IPS DF 19.7 (cell line): ENCODE results near the gene TRAF3.
"Not testable (repeated sequence)": the region's sequence is repeated elsewhere in the genome, so short reads cannot be mapped to it uniquely, and the experiment has no call there.

ENCODE experiments used
- DNase-seq: peaks from one replicate; pipeline ENCODE4 v3.0.0-alpha.2; 2013; ENCODE audit warnings: low read depth, low spot score

Gene TRAF3

DNA sequence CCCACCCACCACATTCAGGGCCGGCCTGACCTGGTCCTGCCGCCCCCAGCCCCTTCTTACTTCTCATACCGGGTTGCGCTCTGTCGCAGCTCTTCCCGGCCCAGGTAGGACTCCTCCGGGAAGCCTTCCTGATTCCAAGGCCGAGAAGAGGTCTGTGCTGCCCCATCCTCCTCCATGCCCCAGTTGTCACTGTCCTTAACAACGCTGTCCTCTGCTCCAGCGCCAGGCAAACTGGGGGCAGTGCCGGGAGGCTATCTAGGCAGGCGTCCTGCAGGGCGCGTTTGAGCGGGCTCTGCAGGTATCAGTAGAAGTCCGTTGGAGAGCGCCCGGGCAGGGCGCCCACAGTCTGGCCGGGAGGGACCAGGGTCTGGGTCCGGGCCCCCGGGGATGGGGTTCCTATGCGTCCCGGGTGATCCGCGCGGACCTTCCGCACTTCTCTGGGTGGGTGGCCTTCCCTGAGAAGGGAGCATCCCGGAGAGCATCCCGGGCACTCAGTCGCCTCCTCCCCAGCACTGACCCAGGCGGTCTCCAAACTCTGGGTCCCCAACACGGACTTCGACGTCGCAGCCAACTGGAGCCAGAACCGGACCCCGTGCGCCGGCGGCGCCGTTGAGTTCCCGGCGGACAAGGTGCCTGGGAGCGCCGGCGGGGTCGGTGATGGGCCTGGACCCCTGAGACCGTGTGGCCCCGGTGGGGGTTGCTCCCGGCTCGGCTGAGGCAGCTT is 146.1 kb downstream of the TRAF3 start:
- no peak for DNase-seq

DNA sequence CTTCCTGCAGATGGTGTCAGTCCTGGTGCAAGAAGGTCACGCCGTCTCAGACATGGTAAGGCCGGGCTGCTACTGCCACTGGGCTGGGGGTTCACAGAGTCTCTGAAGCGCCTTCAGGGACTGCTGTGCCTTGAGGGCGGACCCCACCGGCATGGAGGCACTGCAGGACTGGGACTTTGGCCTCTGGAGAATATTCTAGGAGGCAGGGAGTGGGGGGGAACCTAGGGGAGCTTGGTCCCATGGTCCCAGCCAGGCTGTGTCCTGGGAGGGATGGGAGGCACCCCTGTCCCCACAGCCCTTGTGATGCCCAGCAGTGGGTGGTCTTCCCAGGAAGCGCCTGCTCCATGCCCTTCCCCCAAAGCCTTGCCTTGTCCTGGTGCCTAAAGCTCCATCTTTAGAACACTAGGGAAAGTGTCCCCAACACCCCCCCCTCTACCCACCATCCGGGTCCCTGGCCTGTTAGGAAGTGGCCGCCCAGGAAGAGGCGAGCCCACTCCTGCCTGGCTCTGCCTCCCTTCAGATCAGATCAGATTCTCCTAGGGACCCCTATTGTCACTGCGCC is 146.8 kb downstream of the TRAF3 start:
- no peak for DNase-seq

DNA sequence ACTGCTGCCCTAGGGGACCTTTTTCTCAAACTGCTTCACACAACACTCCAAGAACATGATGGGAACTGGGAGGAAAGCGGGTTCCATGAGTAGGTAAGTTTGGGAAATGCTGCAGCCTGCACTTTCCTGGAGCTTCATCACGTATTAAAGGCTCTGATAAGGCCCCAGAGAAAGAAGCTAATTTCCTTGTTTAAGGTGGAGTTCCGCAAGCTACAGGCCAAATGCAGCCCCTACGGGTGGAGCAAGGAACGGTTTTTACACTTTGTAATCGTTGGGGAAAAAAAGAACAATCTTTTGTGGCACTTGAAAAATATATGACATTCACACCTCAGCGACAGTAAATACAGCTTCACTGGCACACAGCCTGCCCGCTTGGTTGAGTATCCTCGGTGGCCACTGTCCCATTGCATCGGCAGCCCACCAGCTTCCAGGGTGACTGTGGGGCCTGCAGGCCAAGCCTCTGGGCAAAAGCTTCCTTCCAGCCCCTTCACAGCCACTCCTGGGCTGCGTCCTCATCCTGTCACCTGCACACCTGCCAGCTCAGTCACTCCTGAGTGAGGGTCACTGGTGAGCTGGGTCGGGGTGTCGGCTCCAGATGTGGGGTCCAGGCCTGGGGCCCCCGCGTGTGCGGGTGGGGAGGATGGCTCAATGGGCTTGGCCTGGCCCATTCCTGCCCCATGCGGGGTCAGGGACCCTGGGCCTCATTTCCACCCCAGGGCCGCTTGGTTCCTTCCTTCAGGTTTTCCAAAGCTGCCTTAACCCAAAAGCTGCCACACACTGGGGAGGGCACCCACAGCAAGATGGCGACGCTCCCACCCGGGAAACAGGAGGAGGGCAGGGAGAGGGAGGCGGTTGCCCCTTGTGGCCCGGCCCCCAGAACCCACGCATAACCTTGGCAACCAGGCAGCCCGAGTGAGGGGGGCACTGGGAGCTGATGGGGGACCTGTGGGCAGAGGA is 147.7 kb downstream of the TRAF3 start:
- no peak for DNase-seq

DNA sequence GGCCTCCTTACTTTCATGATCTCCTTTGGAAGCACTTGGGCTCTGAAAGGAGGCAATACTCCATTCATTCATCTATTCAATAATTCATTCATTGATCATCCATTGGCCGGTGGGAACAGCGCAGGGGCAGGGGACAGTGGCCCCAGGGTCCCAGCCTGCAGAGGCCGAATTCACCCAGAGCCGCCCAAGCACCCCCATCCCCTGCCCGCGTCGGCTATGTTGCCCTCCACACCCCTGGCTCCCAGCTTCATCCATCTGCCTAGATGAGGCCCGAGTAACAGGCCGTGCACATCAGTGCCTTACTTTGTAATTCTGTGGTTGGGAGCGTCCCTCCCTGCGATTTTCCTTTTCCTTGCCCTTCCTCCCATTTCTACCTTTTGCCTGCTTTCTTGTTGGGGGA is 148.4 kb downstream of the TRAF3 start:
- DNase-seq = no peak

DNA sequence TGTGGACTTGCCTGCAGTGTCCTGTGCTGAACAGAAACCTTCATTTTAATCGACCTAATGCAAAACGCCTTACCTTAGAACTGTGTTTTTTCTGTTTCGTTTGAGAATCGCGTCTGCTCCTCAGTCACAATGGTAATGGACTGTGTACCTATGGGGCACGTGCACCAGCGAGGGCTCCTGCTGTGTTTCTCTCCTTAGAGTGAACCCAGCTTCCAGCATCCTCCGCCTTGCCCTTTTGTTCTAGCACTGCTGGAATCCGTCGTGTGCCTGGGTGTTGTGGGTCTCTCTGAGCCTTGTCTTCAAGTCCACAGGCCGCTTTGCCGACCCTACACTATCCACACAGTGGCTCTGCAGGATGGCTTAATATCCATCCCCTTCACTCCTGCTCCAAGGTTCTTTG is 148.9 kb downstream of the TRAF3 start:
- no peak for DNase-seq

DNA sequence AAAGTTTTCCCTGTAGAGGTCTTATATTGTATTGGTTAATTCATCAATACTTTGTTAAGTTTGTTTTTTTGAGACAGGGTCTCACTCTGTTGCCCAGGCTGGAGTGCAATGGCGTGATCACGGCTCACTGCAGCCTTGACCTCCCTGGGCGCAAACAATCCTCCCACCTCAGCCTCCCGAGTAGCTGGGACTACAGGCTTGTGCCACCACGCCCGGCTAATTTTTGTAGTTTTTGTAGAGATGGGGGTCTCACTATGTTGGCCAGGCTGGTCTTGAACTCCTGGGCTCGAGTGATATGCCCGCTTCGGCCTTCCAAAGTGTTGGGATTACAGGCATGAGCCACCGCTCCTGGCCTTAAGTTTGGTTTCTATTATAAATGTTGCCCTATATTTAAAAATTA is 149.6 kb downstream of the TRAF3 start:
- DNase-seq = not testable (repeated sequence)

DNA sequence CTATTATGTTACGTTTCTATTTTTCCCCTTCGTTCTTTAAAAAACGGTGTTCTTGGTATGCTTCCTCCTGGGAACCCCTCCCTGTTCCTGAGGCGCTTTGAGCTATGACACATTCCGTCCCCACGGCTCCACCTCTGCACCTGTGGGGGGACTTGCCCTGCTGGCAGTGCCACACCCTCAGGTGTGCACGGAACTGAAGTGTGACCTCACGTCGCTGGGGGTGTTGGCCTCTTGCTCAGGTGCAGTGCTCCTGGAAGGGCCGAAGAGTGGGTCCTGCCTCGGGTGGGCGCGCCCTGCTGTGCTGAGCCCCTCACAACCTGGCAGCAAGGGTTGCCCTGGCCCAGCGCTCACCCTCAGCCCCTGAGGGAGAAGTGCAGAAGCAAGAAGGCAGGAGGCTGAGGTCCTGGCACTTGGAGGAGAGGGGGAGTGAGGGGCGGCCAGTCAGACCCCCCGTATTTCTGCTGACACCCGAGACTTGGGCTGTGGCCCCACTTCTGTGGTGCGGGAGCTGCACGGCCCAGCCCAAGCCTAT is 150.2 kb downstream of the TRAF3 start:
- no peak for DNase-seq

DNA sequence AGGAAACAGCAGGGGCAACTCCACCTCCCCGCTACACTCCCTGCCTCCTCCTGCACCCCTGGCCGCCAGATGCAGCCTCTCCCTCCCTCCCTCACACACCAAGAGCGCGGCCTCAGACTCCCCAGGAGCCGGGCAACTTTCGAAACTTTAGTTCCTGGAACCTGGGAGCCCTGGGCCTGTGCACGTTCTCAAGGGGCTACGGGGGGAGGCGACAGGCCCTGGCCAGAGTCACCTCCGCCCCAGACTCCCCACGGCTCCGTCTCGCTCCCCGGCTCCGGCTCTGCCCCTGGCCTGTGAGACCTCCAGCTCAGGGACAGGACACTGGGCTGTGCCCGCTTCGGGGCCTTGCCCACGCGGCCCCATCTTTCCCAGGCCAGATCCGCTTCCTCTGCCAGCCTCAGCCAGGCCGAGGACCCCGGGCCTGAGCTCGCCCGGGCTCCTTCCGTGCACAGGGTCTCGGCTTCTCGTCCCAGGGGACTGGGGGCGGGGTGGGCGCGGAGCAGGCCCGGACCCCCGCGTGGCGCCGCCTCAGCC is 150.7 kb downstream of the TRAF3 start:
- DNase-seq = no peak

DNA sequence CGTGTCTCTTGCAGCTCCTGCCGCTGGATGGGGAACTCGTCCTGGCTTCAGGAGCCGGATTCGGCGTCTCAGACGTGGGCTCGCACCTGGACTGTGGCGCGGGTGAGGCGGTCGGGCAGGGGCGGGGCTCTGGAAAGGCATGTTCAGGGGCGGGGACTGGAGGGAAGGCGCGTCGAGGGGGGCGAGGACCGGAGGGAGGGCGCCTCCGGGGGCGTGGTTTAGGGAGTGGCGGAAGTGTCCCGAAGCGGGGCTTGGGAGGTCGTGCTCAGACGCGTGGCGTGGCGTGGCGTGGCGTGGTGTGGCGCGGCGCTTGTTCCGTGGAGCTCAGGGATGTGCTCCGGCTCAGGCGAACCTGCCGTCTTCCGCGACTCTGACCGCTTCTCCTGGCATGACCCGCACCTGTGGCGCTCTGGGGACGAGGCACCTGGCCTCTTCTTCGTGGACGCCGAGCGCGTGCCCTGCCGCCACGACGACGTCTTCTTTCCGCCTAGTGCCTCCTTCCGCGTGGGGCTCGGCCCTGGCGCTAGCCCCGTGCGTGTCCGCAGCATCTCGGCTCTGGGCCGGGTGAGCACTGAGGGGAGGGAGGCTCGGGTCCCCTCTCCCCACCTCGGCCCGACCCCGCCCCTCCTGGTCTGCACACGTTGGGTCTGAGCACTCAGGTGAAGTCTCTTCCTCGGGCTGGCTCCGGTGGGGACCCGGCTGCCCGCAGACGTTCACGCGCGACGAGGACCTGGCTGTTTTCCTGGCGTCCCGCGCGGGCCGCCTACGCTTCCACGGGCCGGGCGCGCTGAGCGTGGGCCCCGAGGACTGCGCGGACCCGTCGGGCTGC is 151.4 kb downstream of the TRAF3 start:
- no peak for DNase-seq

DNA sequence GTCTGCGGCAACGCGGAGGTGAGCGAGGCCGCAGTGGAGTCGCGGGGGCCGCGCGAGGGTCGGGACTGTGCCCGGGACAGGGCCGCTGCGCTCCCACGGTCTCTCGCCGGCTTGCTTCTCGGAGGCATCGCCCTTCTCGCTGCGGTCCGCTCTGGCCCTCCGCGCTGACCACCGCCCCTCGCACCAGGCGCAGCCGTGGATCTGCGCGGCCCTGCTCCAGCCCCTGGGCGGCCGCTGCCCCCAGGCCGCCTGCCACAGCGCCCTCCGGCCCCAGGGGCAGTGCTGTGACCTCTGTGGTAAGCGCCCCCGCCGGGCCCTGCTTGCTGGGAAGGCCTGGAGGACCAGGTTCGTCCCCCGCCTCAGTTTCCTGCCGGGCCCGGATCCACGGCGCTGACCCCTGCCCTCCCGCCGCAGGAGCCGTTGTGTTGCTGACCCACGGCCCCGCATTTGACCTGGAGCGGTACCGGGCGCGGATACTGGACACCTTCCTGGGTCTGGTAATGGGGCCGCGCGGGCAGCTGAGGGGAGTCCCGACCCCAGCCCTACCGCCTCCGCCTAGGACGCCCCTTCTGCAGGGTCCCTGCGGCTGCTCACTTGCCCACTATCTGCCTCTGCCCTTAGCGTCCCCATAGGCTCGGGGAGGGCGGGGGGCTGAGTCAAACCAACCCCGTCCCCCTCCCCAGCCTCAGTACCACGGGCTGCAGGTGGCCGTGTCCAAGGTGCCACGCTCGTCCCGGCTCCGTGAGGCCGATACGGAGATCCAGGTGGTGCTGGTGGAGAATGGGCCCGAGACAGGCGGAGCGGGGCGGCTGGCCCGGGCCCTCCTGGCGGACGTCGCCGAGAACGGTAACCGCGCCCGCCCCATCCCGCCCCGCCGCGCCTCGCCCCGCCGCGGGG is 152.2 kb downstream of the TRAF3 start:
- no peak for DNase-seq

DNA sequence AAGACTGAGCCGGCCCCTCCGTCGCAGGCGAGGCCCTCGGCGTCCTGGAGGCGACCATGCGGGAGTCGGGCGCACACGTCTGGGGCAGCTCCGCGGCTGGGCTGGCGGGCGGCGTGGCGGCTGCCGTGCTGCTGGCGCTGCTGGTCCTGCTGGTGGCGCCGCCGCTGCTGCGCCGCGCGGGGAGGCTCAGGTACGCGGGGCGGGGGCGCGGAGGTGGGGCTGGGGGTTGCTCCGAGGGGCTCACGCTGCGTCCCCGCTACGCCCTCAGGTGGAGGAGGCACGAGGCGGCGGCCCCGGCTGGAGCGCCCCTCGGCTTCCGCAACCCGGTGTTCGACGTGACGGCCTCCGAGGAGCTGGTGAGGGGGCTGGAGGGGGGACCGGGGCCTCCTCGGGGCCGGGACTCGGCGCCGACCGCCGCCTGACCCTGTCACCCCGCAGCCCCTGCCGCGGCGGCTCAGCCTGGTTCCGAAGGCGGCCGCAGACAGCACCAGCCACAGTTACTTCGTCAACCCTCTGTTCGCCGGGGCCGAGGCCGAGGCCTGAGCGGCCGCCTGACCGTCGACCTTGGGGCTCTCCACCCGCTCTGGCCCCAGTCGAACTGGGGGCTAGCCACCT is 153.0 kb downstream of the TRAF3 start:
- DNase-seq = no peak

DNA sequence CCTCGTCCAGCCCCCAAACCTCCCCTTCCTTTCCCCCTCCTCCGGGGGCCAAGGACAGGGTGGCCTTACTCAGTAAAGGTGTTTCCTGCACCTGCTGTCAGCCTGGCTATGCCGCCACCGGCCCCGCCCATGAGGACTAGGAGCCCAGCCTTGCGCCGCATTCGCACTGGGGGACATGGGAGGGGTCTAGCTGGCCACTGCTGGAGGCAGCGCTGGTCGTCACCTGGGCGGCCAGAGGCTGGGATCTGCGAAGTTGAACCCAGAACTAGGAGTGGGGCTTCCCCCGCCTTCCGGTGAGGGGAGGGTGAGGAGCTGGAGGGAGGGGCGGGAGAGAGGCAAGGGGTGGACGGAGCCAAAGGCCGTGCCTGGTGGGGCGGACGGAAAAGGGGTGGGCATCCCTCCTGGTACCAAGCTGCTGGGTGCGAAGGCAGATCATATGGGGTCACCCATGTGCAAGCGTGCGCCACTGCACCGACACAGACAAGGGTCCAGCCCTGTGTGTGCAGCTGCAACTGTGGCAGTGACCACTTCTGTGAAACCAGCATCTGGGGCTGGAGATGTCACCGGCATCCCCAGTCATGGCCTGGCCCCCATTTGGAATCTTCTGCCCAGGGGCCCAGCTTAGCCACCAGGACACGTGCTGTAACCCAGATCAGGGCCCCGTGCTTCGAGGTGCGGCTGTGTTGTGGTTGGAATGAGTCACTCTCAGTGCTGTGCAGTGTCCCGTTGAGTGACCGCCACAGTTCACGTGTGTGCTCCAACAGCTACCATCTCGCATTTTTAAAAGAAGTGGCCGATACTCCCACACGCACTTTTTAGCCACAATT is 153.7 kb downstream of the TRAF3 start:
- DNase-seq = no peak

DNA sequence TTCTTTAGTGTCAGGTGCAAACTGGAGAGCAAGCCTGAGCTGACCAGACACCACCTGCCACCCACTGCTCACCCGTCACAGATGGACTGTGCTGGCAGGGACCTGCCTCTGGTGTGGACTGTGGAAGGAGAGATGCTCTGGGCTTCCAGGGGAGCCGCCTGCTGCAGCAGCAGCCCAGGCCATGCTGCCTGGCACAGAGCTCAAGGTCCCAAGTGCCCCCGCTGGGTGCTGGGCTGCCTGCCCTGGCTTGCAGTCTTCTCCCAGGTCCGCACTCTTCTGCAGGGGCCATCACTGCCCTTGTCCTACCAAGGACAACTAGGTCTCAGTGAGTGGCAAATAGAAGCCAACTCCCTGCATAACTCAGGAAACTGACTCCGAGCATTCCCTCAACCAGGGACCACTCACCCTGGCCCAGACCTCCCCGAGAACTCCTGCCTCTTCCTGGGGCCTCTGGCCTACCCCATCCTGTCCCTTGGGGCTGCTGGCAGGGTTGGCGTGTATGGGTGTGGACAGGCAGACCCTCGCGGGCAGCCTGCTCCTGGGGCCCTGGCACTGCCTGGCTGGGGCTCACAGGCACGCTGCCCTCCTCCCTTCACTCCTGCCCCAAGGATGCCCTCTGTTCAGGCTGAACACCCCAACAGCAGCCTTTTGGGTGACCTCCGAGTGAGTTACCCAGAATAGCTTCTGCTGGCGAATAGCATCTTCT is 154.5 kb downstream of the TRAF3 start:
- no peak for DNase-seq

DNA sequence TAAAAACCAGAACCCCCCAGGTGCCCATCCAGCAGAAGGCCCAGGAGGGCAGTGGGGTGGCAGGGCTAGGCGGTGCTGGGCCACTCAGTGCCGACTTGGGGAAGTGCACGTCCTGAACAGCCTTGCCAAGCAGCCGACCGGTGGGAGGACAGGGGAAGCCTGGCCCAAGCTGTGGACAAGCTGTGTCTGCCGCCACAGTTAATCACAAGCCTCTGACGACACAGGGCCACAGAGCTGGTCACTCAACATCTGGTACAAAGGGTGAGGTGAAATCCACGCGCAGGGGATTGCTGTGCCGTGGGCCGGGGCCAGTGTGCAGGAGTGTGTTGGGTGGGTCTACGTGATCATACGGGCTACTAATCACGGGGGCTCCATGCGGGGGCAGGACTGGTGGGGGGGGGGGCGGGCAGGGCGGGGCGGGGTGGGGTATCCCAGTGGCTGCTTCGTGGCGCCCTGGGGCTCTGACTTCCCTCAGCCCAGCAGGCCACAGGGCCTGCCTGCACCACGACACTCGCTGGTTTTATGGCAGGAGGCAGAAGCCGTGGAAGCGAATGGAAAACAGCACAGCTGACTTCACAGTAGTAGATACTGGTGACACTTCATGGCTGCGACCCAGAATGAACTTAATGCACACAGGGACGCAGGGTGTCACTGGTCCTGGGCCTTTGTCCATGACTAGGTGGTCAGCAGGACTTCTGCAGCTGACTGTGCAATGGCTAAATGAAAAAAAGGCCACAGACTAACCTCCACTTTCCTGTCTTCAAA is 155.4 kb downstream of the TRAF3 start:
- no peak for DNase-seq

DNA sequence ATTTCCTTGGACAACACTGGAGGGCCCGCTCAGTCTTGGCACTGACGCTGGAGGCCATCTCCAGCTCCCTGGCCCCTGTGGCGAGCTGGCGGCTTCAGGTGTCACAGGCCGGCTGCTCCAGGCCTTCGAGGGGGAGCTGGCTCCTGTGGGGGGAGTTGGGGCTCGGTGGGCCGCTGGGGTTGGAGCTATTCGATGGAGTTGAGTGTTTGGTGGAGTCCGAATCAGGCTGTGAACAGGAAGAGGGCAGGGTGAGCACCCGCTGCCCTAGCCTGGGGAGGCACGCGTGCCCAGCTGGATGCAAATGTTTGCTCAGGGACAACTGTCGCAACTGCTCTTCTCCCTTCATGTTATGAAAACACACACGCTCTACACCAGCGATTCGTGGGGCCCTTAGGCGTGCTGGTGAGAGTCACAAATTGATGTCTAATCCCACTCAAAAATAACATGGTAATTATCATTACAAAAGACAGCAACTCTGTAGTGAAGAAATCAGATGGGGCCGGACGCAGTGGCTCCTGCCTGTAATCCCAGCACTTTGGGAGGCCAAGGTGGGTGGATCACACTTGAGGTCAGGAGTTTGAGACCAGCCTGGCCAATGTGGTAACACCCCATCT is 156.5 kb downstream of the TRAF3 start:
- no peak for DNase-seq

DNA sequence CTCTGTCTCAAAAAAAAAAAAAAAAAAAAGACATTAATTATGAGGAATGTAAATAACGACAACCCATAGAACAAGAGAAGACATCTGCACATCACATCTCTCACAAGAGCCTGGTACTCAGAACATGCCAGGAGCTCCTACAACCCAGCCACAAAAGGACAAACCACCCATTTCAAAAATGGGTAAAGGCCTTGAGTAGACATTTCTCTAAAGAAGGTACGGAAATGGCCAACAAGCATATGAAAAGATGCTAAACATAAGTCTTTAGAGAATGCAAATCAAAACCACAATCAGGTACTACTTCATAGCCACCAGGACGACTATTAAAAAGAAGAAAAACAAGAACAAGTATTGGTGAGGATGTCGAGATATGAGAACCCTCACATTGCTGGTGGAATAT is 158.5 kb downstream of the TRAF3 start:
- no peak for DNase-seq
